ENCODE data around the gene PRPF19. TPM values are rescaled to one million over a fixed set of nuclear protein-coding genes. Genes with fewer than 3 reads are reported as not detected.
A peak's percentile ranks its signal among the peaks of the same experiment; 100 is the strongest.

PRPF19 gene
- polyA plus RNA-seq, 2 of the 4 experiments (the other 2 are of a cell fraction): 41.1 to 177 TPM

DNA sequence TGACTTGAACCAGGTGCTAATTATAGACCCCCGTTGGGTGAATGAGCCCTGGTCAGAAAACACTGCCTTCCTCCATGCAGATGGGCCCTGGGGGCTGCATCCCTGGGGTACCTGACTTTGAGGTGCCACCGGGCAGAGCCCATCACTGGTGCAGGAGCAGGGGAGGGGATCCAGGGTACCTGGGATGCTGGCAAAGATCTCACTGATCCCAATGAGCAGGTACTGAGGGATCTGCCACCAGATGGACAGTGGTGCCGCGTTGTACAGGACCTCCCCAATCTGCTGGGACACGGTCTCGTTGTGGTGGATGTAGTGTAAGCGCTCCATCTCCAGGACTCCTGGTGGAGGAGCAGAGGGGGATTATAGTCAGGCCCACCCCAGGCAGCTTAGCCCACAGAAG, 32.9 kb upstream of the PRPF19 start:
- TF ChIP-seq HDAC2 (IDR thresholded peaks at IDR 0.05) (no peak), POLR2A (IDR thresholded peaks at IDR 0.05; ENCODE audit: low read length) (no peak), HOXA7 (CRISPR knock-in tag; IDR thresholded peaks at IDR 0.05) (no peak), ZNF302 (CRISPR knock-in tag; IDR thresholded peaks at IDR 0.05) (no peak), ESRRA (IDR thresholded peaks at IDR 0.05; ENCODE audit: borderline replicate concordance, low read length) (no peak), RNF2 (IDR thresholded peaks at IDR 0.05; ENCODE audit: borderline replicate concordance, low read depth) (no peak), FOXS1 (CRISPR knock-in tag; IDR thresholded peaks at IDR 0.05) (no peak), NFE2L2 (conservative IDR thresholded peaks at IDR 0.05; ENCODE audit: low read length) (no peak), FOSB (CRISPR knock-in tag; IDR thresholded peaks at IDR 0.05) (no peak)
- TF ChIP-seq, protein P1, sequence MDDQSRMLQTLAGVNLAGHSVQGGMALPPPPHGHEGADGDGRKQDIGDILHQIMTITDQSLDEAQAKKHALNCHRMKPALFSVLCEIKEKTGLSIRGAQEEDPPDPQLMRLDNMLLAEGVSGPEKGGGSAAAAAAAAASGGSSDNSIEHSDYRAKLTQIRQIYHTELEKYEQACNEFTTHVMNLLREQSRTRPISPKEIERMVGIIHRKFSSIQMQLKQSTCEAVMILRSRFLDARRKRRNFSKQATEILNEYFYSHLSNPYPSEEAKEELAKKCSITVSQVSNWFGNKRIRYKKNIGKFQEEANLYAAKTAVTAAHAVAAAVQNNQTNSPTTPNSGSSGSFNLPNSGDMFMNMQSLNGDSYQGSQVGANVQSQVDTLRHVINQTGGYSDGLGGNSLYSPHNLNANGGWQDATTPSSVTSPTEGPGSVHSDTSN (IDR thresholded peaks at IDR 0.05): no peak
- no peak overlapping the region for H3K4me3 ChIP-seq
- no peaks in the 10 kb centered on the region for H3K4me1 ChIP-seq
- no peak overlapping the region for H3K4me2 ChIP-seq
- ChIA-PET POLR2A (no interaction called here), CTCF (interaction anchor here (1.1 to 4.3 kb wide), 4 partner anchors 8 to 248 kb away, joined by 3 to 10 read pairs (median 6); no protein-coding TSS in a partner anchor)
- ATAC-seq: no peak; a peak in 2 of 6 replicates
- 74% methylated on average over 7 of the region's 7 CpGs for WGBS (ENCODE audit: missing lambda C conversion rate)
- no peak overlapping the region for H3K27ac ChIP-seq
- H3K9me3 ChIP-seq: no peaks in the 10 kb centered on the region
- no peak for DNase-seq (ENCODE audit: low read depth in 1 of 2, low spot score in 1 of 2)
- no peak for FAIRE-seq

DNA sequence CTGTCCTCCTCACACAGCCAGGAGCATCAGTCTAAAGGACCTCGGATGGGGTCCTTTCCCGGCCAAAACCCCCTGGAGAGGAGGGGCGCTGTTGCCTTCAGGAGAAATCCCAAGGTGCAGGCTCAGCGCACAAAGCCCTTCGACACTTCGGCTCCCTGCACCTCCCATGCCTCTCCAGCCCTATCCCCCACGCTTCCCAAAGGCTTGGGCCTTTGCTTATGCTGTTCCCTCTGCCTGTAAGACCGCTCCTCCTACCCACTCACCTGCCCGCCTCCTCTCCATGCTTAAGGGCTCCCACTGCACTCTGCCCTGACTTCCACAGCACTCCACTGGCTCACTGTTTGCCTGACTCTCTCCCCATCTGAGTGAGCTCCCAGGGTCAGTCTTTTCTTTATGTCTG, 32.1 kb upstream of the PRPF19 start:
- CTCF ChIA-PET: no interaction called here
- Histone ChIP-seq H3K4me3 (no peak overlapping the region), H3K27ac (no peak overlapping the region), H3K4me2 (no peak overlapping the region), H3K4me1 (no peaks in the 10 kb centered on the region), H3K9me3 (no peaks in the 10 kb centered on the region)
- POLR2A ChIA-PET: no interaction called here
- DNase-seq (ENCODE audit: low read depth in 1 of 2, low spot score in 1 of 2) (no peak), FAIRE-seq (no peak), ATAC-seq (peak in 1 of 2 experiments; percentile 11; a peak in 3 of 6 replicates)
- TF ChIP-seq RFX5 (IDR thresholded peaks at IDR 0.05): no peak
- TF ChIP-seq CEBPB (IDR thresholded peaks at IDR 0.05): no peak
- no peak for TF ChIP-seq BHLHE40 (IDR thresholded peaks at IDR 0.05; ENCODE audit: low read depth, low read length)
- TF ChIP-seq ZC3H11A (IDR thresholded peaks at IDR 0.05): no peak
- TF ChIP-seq, protein P2, sequence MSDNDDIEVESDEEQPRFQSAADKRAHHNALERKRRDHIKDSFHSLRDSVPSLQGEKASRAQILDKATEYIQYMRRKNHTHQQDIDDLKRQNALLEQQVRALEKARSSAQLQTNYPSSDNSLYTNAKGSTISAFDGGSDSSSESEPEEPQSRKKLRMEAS (IDR thresholded peaks at IDR 0.05): no peak
- TF ChIP-seq, protein P1 (IDR thresholded peaks at IDR 0.05): no peak
- no peak for TF ChIP-seq TFCP2L1 (CRISPR knock-in tag; IDR thresholded peaks at IDR 0.05)
- no peak for TF ChIP-seq FOSB (CRISPR knock-in tag; IDR thresholded peaks at IDR 0.05)
- TF ChIP-seq, protein P3, sequence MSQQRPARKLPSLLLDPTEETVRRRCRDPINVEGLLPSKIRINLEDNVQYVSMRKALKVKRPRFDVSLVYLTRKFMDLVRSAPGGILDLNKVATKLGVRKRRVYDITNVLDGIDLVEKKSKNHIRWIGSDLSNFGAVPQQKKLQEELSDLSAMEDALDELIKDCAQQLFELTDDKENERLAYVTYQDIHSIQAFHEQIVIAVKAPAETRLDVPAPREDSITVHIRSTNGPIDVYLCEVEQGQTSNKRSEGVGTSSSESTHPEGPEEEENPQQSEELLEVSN (IDR thresholded peaks at IDR 0.05; ENCODE audit: borderline replicate concordance, low read depth): no peak
- TF ChIP-seq SREBF2 (IDR thresholded peaks at IDR 0.05): no peak
- no peak for TF ChIP-seq NFE2L2 (conservative IDR thresholded peaks at IDR 0.05; ENCODE audit: low read length)
- no peak for TF ChIP-seq RAD21 (conservative IDR thresholded peaks at IDR 0.05 in 1 of 2, IDR thresholded peaks at IDR 0.05 in 1 of 2)
- no peak for TF ChIP-seq CBX8 (IDR thresholded peaks at IDR 0.05)
- no peak for TF ChIP-seq EHMT2 (IDR thresholded peaks at IDR 0.05; ENCODE audit: low read depth)
- TF ChIP-seq, protein P4, sequence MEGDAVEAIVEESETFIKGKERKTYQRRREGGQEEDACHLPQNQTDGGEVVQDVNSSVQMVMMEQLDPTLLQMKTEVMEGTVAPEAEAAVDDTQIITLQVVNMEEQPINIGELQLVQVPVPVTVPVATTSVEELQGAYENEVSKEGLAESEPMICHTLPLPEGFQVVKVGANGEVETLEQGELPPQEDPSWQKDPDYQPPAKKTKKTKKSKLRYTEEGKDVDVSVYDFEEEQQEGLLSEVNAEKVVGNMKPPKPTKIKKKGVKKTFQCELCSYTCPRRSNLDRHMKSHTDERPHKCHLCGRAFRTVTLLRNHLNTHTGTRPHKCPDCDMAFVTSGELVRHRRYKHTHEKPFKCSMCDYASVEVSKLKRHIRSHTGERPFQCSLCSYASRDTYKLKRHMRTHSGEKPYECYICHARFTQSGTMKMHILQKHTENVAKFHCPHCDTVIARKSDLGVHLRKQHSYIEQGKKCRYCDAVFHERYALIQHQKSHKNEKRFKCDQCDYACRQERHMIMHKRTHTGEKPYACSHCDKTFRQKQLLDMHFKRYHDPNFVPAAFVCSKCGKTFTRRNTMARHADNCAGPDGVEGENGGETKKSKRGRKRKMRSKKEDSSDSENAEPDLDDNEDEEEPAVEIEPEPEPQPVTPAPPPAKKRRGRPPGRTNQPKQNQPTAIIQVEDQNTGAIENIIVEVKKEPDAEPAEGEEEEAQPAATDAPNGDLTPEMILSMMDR (IDR thresholded peaks at IDR 0.05): no peak
- WGBS (ENCODE audit: missing lambda C conversion rate): 82% methylated on average over 9 of the region's 9 CpGs

Data from A549 (cell line).